K562 (cell line): Measurements from ENCODE around the gene COL4A1. TPM values are rescaled to one million over a fixed set of nuclear protein-coding genes. Genes with fewer than 3 reads are reported as not detected.

Source experiments
- ATAC-seq: fragments of 200-7000 bp; cut with Tn5 transposase; 3 replicates; pipeline ENCODE4 v1.9.1; 2020; ENCODE audit warnings: moderate library complexity
- BruUV-seq: library from RNA; stranded (reverse); fragments of 400-500 nt; replicated peaks from 2 replicates; lab custom pipeline; 2021; lab: Mats Ljungman, UMichigan
- CTCF ChIA-PET: fragments of 300-600 bp; formaldehyde crosslinking; extraction: SDS; loops from one replicate; lab custom pipeline; 2021; ENCODE audit warnings: low intra/inter-chr PET ratio; lab: Yijun Ruan, JAX
- POLR2A ChIA-PET: fragments of 300-600, 350-650 bp; sonication (Branson Sonifier 250); formaldehyde crosslinking; extraction: SDS; loops from one replicate; lab custom pipeline; 2021; ENCODE audit warnings: antibody characterized with exemption, inconsistent platforms; lab: Yijun Ruan, JAX
- DNase-seq, 4 experiments: peaks; one replicate each; pipeline versions ENCODE4 v3.0.0 to v3.0.0-alpha.2; 2011 to 2018; ENCODE audit warnings: low spot score in 3 of 4, mixed read lengths in 3 of 4; ENCODE audit errors: extremely low read depth in 1 of 4
- FAIRE-seq: peaks from 2 replicates; lab custom pipeline; 2011; peaks lifted over from hg19 to GRCh38; lab: Jason Lieb, UNC
- H2AFZ ChIP-seq: 2 replicates; pipeline ENCODE4 v1.6.0; 2011; ENCODE audit warnings: low read depth, low read length, control low read depth, inconsistent platforms
- H3K27ac ChIP-seq: fragments of 200-600 bp; 3 replicates; pipeline ENCODE4 v1.8.0; 2011; ENCODE audit warnings: low read depth, mild to moderate bottlenecking, control low read depth, inconsistent platforms, low read length, moderate library complexity, mixed read lengths; ENCODE audit errors: extremely low read depth
- H3K27me3 ChIP-seq, 2 experiments: fragments of 300-600 bp in 1 of 2; 2 replicates in 1 of 2; 3 replicates in 1 of 2; pipeline versions ENCODE4 v1.6.0 to v1.8.0; 2011; ENCODE audit warnings: inconsistent platforms in 2 of 2, low read length in 2 of 2, mild to moderate bottlenecking in 1 of 2, mixed read lengths in 1 of 2, moderate library complexity in 1 of 2; ENCODE audit not compliant: control insufficient read depth in 2 of 2, insufficient read depth in 2 of 2
- H3K36me3 ChIP-seq: fragments of 300-600 bp; 3 replicates; pipeline ENCODE4 v1.8.0; 2011; ENCODE audit warnings: mild to moderate bottlenecking, low read length, inconsistent platforms; ENCODE audit not compliant: control insufficient read depth, insufficient read depth
- H3K4me1 ChIP-seq, 2 experiments: fragments of 200-600 bp in 1 of 2; replicated peaks in 1 of 2; 2 replicates in 1 of 2; 3 replicates in 1 of 2; pipeline versions ENCODE4 v1.5.1 to v1.8.0; 2011; ENCODE audit warnings: inconsistent platforms in 2 of 2, low read length in 2 of 2, mild to moderate bottlenecking in 1 of 2, mixed read lengths in 1 of 2, moderate library complexity in 1 of 2; ENCODE audit not compliant: control insufficient read depth in 2 of 2, insufficient read depth in 2 of 2
- H3K4me2 ChIP-seq: 2 replicates; pipeline ENCODE4 v1.6.1; 2011; ENCODE audit warnings: low read length, control low read depth, inconsistent platforms, mixed read lengths; ENCODE audit not compliant: insufficient read depth
- H3K4me3 ChIP-seq: fragments of 200-600 bp; sonication (generic), shearing (Covaris generic); 2 replicates; pipeline ENCODE4 v1.5.1; 2016; ENCODE audit warnings: control low read depth, inconsistent platforms
- H3K79me2 ChIP-seq: fragments of 200-600 bp; 3 replicates; pipeline ENCODE4 v1.8.0; 2011; ENCODE audit warnings: low read length, inconsistent platforms; ENCODE audit not compliant: control insufficient read depth, insufficient read depth
- H3K9ac ChIP-seq, 2 experiments: 2 replicates each; pipeline versions ENCODE4 v1.6.0 to v1.6.1; 2011; ENCODE audit warnings: low read depth in 2 of 2, low read length in 2 of 2, control low read depth in 1 of 2, inconsistent platforms in 1 of 2, mild to moderate bottlenecking in 1 of 2, mixed read lengths in 1 of 2; ENCODE audit not compliant: insufficient read depth in 1 of 2
- H3K9me1 ChIP-seq: one replicate; pipeline ENCODE4 v1.6.0; 2011; ENCODE audit warnings: inconsistent platforms, mild to moderate bottlenecking, low read length, moderate library complexity; ENCODE audit not compliant: control insufficient read depth, insufficient read depth
- H3K9me3 ChIP-seq: replicated peaks from 2 replicates; pipeline ENCODE4 v1.5.1; 2011; ENCODE audit warnings: low read depth, low read length, inconsistent platforms; ENCODE audit not compliant: control insufficient read depth, insufficient read depth
- H4K20me1 ChIP-seq: replicated peaks from 2 replicates; pipeline ENCODE4 v1.6.1; 2011; ENCODE audit warnings: low read length, inconsistent platforms, mixed read lengths; ENCODE audit not compliant: control insufficient read depth, insufficient read depth
- ATF2 ChIP-seq: sonication (generic); formaldehyde crosslinking; IDR thresholded peaks from 2 replicates; pipeline ENCODE4 v1.8.1; 2022; ENCODE audit warnings: missing genetic modification reagents
- ATF7 ChIP-seq: fragments of 450-650 bp; IDR thresholded peaks from 2 replicates; pipeline ENCODE4 v1.7.1; 2014; ENCODE audit warnings: mild to moderate bottlenecking, moderate library complexity
- ELF2 ChIP-seq: fragments of 250-450 bp; sonication (Bioruptor Pico); IDR thresholded peaks from 2 replicates; pipeline ENCODE4 v1.5.0; 2021; ENCODE audit warnings: mild to moderate bottlenecking
- GATA2 ChIP-seq: sonication (generic); formaldehyde crosslinking; IDR thresholded peaks from 2 replicates; pipeline ENCODE4 v1.4.0; 2020; ENCODE audit warnings: mild to moderate bottlenecking, missing genetic modification reagents
- KDM2B ChIP-seq: fragments of 250-450 bp; sonication (Bioruptor Pico); IDR thresholded peaks from 2 replicates; pipeline ENCODE4 v1.8.0; 2021; ENCODE audit warnings: mild to moderate bottlenecking, moderate library complexity
- NFATC3 ChIP-seq: fragments of 450-650 bp; IDR thresholded peaks from 2 replicates; pipeline ENCODE4 v1.6.1; 2017; ENCODE audit warnings: mild to moderate bottlenecking
- SMARCE1 ChIP-seq: fragments of 450-650 bp; IDR thresholded peaks from 2 replicates; pipeline ENCODE4 v1.7.1; 2016; ENCODE audit warnings: mild to moderate bottlenecking
- ZNF133 ChIP-seq: fragments of 250-450 bp; sonication (Bioruptor Pico); IDR thresholded peaks from 2 replicates; pipeline ENCODE4 v1.4.0; 2020; ENCODE audit warnings: mild to moderate bottlenecking
- WGBS: fragments of 100-300 bp; shearing (Covaris generic); methylation state at CpG from one replicate; pipeline ENCODE4 v1.1.6; 2016; ENCODE audit warnings: low coverage, mixed read lengths; ENCODE audit not compliant: insufficient coverage; ENCODE audit errors: missing lambda C conversion rate; 5-methylcytosine and 5-hydroxymethylcytosine counted together
- in situ Hi-C: fragments of 300-500 bp; cut with MboI; formaldehyde crosslinking; loops from 4 replicates; pipeline ENCODE4 v1.15.0; 2018; ENCODE audit warnings: inconsistent platforms, mixed read lengths
- intact Hi-C: fragments of 100-400 bp; cut with micrococcal nuclease; formaldehyde crosslinking; loops from 2 replicates; pipeline ENCODE4 v1.14.2; 2022
- polyA plus RNA-seq, 8 experiments: library from polyadenylated mRNA; depleted of rRNA in 4 of 8; stranded (reverse) in 5 of 8; unstranded in 3 of 8; fragments of >200 nt; fragmentation: Nextera tagmentation in 2 of 8; fragmentation: Illumina TruSeq in 1 of 8; extraction: Ambion mirVana in 2 of 8; extraction: Trizol in 1 of 8; gene quantifications; 2 replicates each; pipeline versions ENCODE4 v1.2.1 to v1.2.3, GENCODE V29; 2011 to 2014; ENCODE audit warnings: inconsistent platforms in 1 of 8, missing spikeins in 1 of 8
- total RNA-seq, 7 experiments: library from RNA; depleted of rRNA in 6 of 7; stranded (reverse); fragments of >200 nt in 6 of 7; fragmentation: Illumina TruSeq in 2 of 7; extraction: Trizol in 2 of 7; gene quantifications; 2 replicates each; pipeline versions ENCODE4 v1.2.1 to v1.2.3, GENCODE V29; 2011 to 2021; ENCODE audit warnings: low replicate concordance in 1 of 7
- TF ChIP-seq, protein P1 (sequence below): sonication (generic); formaldehyde crosslinking; IDR thresholded peaks from 2 replicates; pipeline ENCODE4 v1.8.1; 2023; ENCODE audit warnings: mild to moderate bottlenecking, missing genetic modification reagents, moderate library complexity

The COL4A1 gene
- total and polyA plus RNA-seq, 9 of the 15 experiments (the other 6 are each of a cell fraction or from before 2014, with no cell fraction given) = 0.35 TPM; not detected in 8

GRCh38 chr13:110109910-110110309 lies 197.0 kb downstream of the COL4A1 start:
- no peaks in the 10 kb centered on the region for H3K36me3 ChIP-seq
- H3K4me1 ChIP-seq = peaks cover 0 to 3% of the 10 kb centered on the region in 2 experiments; a peak in 1 of 5 replicates
- no peaks in the 10 kb centered on the region for H3K9me1 ChIP-seq
- no peak overlapping the region for H3K4me3 ChIP-seq
- intact Hi-C loops (loop anchor here (10.0 kb wide), 1 partner anchor 965 kb away; no protein-coding TSS in a partner anchor), in situ Hi-C loops (loop anchor here (25.0 kb wide), 1 partner anchor 1148 kb away; no protein-coding TSS in a partner anchor)
- ChIA-PET CTCF (no interaction called here), POLR2A (interaction anchor here (0.7 kb wide), 1 partner anchor 590 kb away, joined by 3 read pairs; no protein-coding TSS in a partner anchor)
- no peaks in the 10 kb centered on the region for H3K79me2 ChIP-seq
- H3K9me3 ChIP-seq = no peaks in the 10 kb centered on the region
- no peak for ATAC-seq
- no TSS peak for BruUV-seq
- TF ChIP-seq ELF2 (CRISPR knock-in tag) (no peak), ATF7 (no peak), NFATC3 (no peak), ZNF133 (no peak), SMARCE1 (no peak), KDM2B (CRISPR knock-in tag) (no peak), GATA2 (CRISPR knock-in tag) (no peak), ATF2 (CRISPR knock-in tag) (no peak)
- TF ChIP-seq, protein P1, sequence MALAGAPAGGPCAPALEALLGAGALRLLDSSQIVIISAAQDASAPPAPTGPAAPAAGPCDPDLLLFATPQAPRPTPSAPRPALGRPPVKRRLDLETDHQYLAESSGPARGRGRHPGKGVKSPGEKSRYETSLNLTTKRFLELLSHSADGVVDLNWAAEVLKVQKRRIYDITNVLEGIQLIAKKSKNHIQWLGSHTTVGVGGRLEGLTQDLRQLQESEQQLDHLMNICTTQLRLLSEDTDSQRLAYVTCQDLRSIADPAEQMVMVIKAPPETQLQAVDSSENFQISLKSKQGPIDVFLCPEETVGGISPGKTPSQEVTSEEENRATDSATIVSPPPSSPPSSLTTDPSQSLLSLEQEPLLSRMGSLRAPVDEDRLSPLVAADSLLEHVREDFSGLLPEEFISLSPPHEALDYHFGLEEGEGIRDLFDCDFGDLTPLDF (CRISPR knock-in tag) = no peak
- no peak overlapping the region for H3K9ac ChIP-seq
- no peak overlapping the region for H3K4me2 ChIP-seq
- no peak for FAIRE-seq
- H3K27me3 ChIP-seq = peaks cover 0 to under 1% of the 10 kb centered on the region in 2 experiments; a peak in 1 of 5 replicates
- DNase-seq = no peak
- H4K20me1 ChIP-seq = no peaks in the 10 kb centered on the region
- 5% methylated on average over 13 of the region's 15 CpGs for WGBS
- H3K27ac ChIP-seq = no peak overlapping the region
- H2AFZ ChIP-seq = no peak overlapping the region
